Right atrium auricular region (tissue), 2 donors: ENCODE results near the gene MYO1C. TPM values are rescaled to one million over a fixed set of nuclear protein-coding genes. Genes with fewer than 3 reads are reported as not detected.

Experiments
- DNase-seq: peaks from one replicate; pipeline ENCODE4 v3.0.0-alpha.2; 2019; ENCODE audit warnings: low spot score
- H3K27ac ChIP-seq, 2 donors: fragments of 200-600 bp; sonication (generic); 1 replicate in 1 of 2; 2 replicates in 1 of 2; pipeline ENCODE4 v1.5.1; 2016 to 2019
- H3K27me3 ChIP-seq, 2 donors: fragments of 200-600 bp; sonication (generic); one replicate each; pipeline versions ENCODE4 v1.5.1 to v1.6.0; 2017 to 2019
- H3K36me3 ChIP-seq: fragments of 200-600 bp; sonication (generic); one replicate; pipeline ENCODE4 v1.5.1; 2016
- H3K4me1 ChIP-seq, 2 donors: fragments of 200-600 bp; sonication (generic); one replicate each; pipeline versions ENCODE4 v1.5.1 to v1.6.0; 2017 to 2019
- H3K4me3 ChIP-seq, 2 donors: fragments of 200-600 bp; sonication (generic); 1 replicate in 1 of 2; 2 replicates in 1 of 2; pipeline ENCODE4 v1.5.1; 2017 to 2019; ENCODE audit warnings: mild to moderate bottlenecking in 1 of 2, moderate library complexity in 1 of 2
- H3K9me3 ChIP-seq, 2 donors: fragments of 200-600 bp; sonication (generic); one replicate each; pipeline ENCODE4 v1.5.1; 2019
- CTCF ChIP-seq, 2 donors: fragments of 200-600 bp; sonication (generic); IDR thresholded peaks; one replicate each; pipeline ENCODE4 v1.5.1; 2019; ENCODE audit warnings: antibody characterized with exemption in 2 of 2
- total RNA-seq, 2 donors: library from RNA; depleted of rRNA; stranded (reverse); fragments of >200 nt; gene quantifications; one replicate each; pipeline ENCODE4 v1.1.0, GENCODE V29; 2016

Gene MYO1C
- total RNA-seq, 2 donors from 2014 or later, result 83.6 to 161 TPM

GRCh38 chr17:1503699-1504098, 11.2 kb upstream of the MYO1C start:
- Histone ChIP-seq H3K4me1 (peaks cover 0 to 59% of the 10 kb centered on the region in 2 donors), H3K36me3 (peaks cover 19% of the 10 kb centered on the region), H3K27ac (no peak overlapping the region), H3K4me3 (no peak overlapping the region), H3K27me3 (no peaks in the 10 kb centered on the region), H3K9me3 (no peaks in the 10 kb centered on the region)
- TF ChIP-seq CTCF (IDR thresholded peaks at IDR 0.05), result no peak
- no peak for DNase-seq

- no peak for TF ChIP-seq CTCF (IDR thresholded peaks at IDR 0.05)
- H3K36me3 ChIP-seq, result peaks cover 8% of the 10 kb centered on the region
Observed at GRCh38 chr17:1498869-1499268, 6.4 kb upstream of the MYO1C start.

DNA sequence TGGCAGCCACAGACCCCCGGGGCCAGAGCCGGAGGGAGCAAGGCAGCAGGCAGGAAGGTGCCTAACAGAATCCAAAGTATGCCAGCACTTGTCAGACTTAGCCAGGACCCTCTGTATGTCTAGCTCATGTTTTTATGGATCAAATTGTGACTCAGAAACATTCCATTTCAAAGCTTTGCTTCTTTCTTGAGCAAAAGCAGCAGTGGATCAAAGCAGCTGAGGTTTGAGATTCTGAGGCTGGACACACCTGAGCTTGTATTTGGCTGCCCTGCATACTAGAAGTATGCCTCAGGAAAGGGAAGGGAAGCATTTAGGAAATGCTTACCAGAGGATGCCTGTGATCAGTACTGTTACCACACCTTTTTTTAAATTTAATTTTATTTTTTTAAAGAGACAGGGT, 5.7 kb upstream of the MYO1C start:
- Histone ChIP-seq H3K4me1 (peaks cover 0 to 64% of the 10 kb centered on the region in 2 donors), H3K27ac (no peak overlapping the region)

More at GRCh38 chr17:1498869-1499268, 6.4 kb upstream of the MYO1C start:
- H3K27me3 ChIP-seq, result no peaks in the 10 kb centered on the region
- no peak overlapping the region for H3K27ac ChIP-seq
- DNase-seq, result no peak
- peaks cover 0 to 62% of the 10 kb centered on the region in 2 donors for H3K4me1 ChIP-seq
- no peak overlapping the region for H3K4me3 ChIP-seq
- no peaks in the 10 kb centered on the region for H3K9me3 ChIP-seq

GRCh38 chr17:1497831-1498230, 5.3 kb upstream of the MYO1C start:
- TF ChIP-seq CTCF (IDR thresholded peaks at IDR 0.05), result no peak
- Histone ChIP-seq H3K27me3 (no peaks in the 10 kb centered on the region), H3K36me3 (peaks cover 8% of the 10 kb centered on the region), H3K27ac (no peak overlapping the region), H3K4me1 (peaks cover 0 to 68% of the 10 kb centered on the region in 2 donors), H3K4me3 (no peak overlapping the region), H3K9me3 (no peaks in the 10 kb centered on the region)
- DNase-seq, result no peak

More for the DNA sequence above, 5.7 kb upstream of the MYO1C start:
- no peak overlapping the region for H3K4me3 ChIP-seq
- peaks cover 8% of the 10 kb centered on the region for H3K36me3 ChIP-seq
- H3K27me3 ChIP-seq, result no peaks in the 10 kb centered on the region
- no peak for DNase-seq
- no peaks in the 10 kb centered on the region for H3K9me3 ChIP-seq
- no peak for TF ChIP-seq CTCF (IDR thresholded peaks at IDR 0.05)

DNA sequence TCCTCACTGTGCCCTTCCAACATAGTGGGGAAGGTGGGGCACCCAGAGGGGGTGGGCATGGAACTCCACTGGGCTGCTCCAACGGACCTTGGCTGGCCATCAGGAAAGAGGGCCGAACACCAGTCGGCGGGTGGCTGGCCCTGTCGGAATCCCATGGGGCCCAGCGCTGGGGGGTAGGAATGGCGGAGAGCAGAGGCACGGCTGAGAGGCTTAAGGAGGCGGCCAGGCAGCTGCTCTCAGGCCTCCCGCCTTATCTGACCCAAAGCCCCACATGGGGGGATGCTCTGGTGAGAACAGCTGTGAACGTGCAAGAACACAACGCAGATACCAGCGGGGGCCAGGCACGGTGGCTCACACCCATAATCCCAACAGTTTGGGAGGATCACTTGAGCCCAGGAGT, 4.4 kb upstream of the MYO1C start:
- no peak for TF ChIP-seq CTCF (IDR thresholded peaks at IDR 0.05)
- peaks cover 0 to 78% of the 10 kb centered on the region in 2 donors for H3K4me1 ChIP-seq

More for the DNA sequence above, 4.4 kb upstream of the MYO1C start:
- no peak for DNase-seq
- H3K4me3 ChIP-seq, result no peak overlapping the region
- H3K27me3 ChIP-seq, result no peaks in the 10 kb centered on the region
- H3K36me3 ChIP-seq, result peaks cover 8% of the 10 kb centered on the region
- peak overlapping the region; percentile 98 to 99 for H3K27ac ChIP-seq
- no peaks in the 10 kb centered on the region for H3K9me3 ChIP-seq
